Measurements from ENCODE around the gene ZMYND19.
"Not testable (repeated sequence)": the region's sequence is repeated elsewhere in the genome, so short reads cannot be mapped to it uniquely, and the experiment has no call there.

ZMYND19 gene

DNA sequence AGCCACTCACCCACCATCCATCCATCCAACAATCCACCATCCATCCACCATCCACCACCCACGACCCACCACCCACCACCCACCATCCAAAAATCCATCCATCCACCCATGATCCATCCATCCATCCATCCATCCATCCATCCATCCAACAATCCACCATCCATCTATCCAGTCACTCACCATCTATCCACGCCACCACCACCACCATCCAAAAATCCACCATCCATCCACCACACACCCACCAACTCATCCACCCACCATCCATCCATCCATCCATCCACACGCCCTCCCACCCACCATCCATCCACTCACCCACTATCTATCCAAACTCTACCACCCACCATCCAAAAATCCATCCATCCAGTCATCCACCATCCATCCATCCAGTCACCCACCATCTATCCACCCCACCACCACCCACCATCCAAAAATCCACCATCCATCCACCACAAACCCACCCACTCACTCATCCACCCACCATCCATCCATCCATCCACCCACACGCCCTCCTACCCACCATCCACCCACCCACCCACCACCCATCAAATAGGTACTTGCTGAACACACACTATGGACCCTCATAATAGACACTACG, 20.6 kb downstream of the ZMYND19 start (continued):
- no peak for TF ChIP-seq SP7 (tag by site-specific recombination; IDR thresholded peaks at IDR 0.05)
- no peak for TF ChIP-seq ZNF768 (tag by site-specific recombination; IDR thresholded peaks at IDR 0.05)
- no peak for TF ChIP-seq ZNF654 (tag by site-specific recombination; IDR thresholded peaks at IDR 0.05; ENCODE audit: low read depth)
- TF ChIP-seq ZNF530 (tag by site-specific recombination; IDR thresholded peaks at IDR 0.05; ENCODE audit: low read depth): no peak
- 0 out of 2 replicates have a peak, but pooled peaks have one; percentile 21 for TF ChIP-seq ZNF266 (tag by site-specific recombination; IDR thresholded peaks at IDR 0.05; ENCODE audit: low read depth)
- TF ChIP-seq ZNF366 (tag by site-specific recombination; conservative IDR thresholded peaks at IDR 0.05): peak; percentile 90
- no peak for TF ChIP-seq ZXDB (tag by site-specific recombination; IDR thresholded peaks at IDR 0.05)
- no peak for TF ChIP-seq ZNF473 (tag by site-specific recombination; IDR thresholded peaks at IDR 0.05)
- no peak for TF ChIP-seq ZFP37 (tag by site-specific recombination; IDR thresholded peaks at IDR 0.05)
- TF ChIP-seq, protein P1, sequence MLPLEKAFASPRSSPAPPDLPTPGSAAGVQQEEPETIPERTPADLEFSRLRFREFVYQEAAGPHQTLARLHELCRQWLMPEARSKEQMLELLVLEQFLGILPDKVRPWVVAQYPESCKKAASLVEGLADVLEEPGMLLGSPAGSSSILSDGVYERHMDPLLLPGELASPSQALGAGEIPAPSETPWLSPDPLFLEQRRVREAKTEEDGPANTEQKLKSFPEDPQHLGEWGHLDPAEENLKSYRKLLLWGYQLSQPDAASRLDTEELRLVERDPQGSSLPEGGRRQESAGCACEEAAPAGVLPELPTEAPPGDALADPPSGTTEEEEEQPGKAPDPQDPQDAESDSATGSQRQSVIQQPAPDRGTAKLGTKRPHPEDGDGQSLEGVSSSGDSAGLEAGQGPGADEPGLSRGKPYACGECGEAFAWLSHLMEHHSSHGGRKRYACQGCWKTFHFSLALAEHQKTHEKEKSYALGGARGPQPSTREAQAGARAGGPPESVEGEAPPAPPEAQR (tag by site-specific recombination; IDR thresholded peaks at IDR 0.05): no peak
- no peak for TF ChIP-seq ZNF19 (tag by site-specific recombination; IDR thresholded peaks at IDR 0.05; ENCODE audit: low read depth)

DNA sequence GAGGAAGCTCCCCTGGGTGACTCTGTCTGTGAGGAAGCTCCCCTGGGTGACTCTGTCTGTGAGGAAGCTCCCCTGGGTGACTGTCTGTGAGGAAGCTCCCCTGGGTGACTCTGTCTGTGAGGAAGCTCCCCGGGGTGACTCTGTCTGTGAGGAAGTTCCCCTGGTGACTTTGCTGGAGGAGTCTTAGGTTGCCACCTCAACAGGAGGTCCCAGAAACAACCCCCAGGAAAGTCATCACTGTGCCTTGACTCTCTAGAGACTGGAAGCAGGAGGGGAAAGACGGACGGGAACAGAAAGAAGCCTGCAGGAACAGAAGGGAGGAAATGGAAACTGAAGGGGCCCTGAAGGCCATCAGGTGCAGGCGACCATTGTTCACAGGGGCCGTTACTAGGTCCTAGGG, 21.9 kb downstream of the ZMYND19 start:
- peaks cover 10 to 45% of the 10 kb centered on the region in 2 experiments for H3K36me3 ChIP-seq (ENCODE audit: control insufficient read depth in 2 of 2, insufficient read depth in 1 of 2, low read length in 2 of 2)
- POLR2A ChIA-PET; H3K9me3 ChIP-seq (ENCODE audit: control insufficient read depth, insufficient read depth, low read depth, low read length); H3K4me1 ChIP-seq (ENCODE audit: control insufficient read depth, insufficient read depth, low read length); CTCF ChIA-PET; H3K27ac ChIP-seq (ENCODE audit: extremely low read depth, low read depth, low read length); H3K4me3 ChIP-seq (ENCODE audit: low read depth, low read length): not testable (repeated sequence)
- peak; percentile 68 for TF ChIP-seq GLIS1 (tag by site-specific recombination; IDR thresholded peaks at IDR 0.05)

DNA sequence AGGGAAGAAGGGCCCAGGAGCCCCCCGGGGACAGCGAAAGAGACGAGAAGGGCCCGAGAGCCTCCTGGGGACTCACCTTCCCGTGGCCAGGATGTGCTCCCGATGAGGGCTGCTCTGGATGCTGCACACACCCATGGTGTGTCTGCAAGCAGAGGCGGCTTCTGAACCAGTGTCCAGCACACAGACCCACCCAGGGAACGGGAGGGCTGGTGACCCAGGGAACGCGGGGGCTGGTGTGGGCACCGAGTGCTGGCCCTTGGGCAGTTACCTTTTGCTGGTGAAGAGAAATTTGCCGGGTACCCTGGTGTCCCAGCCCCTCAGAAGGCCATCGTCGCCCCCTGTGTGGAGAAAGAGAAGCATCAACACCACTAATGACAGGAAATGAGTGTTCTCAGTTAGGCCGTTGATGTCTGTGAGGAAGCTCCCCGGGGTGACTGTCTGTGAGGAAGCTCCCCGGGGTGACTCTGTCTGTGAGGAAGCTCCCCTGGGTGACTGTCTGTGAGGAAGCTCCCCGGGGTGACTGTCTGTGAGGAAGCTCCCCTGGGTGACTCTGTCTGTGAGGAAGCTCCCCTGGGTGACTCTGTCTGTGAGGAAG, 25.4 kb downstream of the ZMYND19 start:
- Histone ChIP-seq H3K36me3 (ENCODE audit: control insufficient read depth in 2 of 2, insufficient read depth in 1 of 2, low read length in 2 of 2) (peaks cover 12 to 53% of the 10 kb centered on the region in 2 experiments; a peak in 2 of 3 replicates), H3K4me3 (ENCODE audit: low read depth, low read length) (no peak overlapping the region), H3K27ac (ENCODE audit: extremely low read depth, low read depth, low read length) (no peak overlapping the region), H3K9me3 (ENCODE audit: control insufficient read depth, insufficient read depth, low read depth, low read length) (no peaks in the 10 kb centered on the region), H3K4me1 (ENCODE audit: control insufficient read depth, insufficient read depth, low read length) (no peaks in the 10 kb centered on the region)
- ChIA-PET CTCF (no interaction called here), POLR2A (interaction anchor here (0.7 kb wide), 1 partner anchor 102 kb away, joined by 3 read pairs; no protein-coding TSS in a partner anchor)
- TF ChIP-seq ZNF776 (tag by site-specific recombination; IDR thresholded peaks at IDR 0.05; ENCODE audit: borderline replicate concordance) (no peak), IKZF3 (tag by site-specific recombination; IDR thresholded peaks at IDR 0.05) (no peak), ZNF658 (tag by site-specific recombination; IDR thresholded peaks at IDR 0.05) (no peak), TCF7L2 (IDR thresholded peaks at IDR 0.05; ENCODE audit: borderline replicate concordance, low read depth, low read length) (no peak), ZNF677 (tag by site-specific recombination; IDR thresholded peaks at IDR 0.05) (no peak), ZNF704 (tag by site-specific recombination; IDR thresholded peaks at IDR 0.05) (no peak), ZNF777 (tag by site-specific recombination; IDR thresholded peaks at IDR 0.05; ENCODE audit: borderline replicate concordance) (no peak), MYNN (tag by site-specific recombination; IDR thresholded peaks at IDR 0.05; ENCODE audit: borderline replicate concordance) (no peak), ZNF585B (tag by site-specific recombination; IDR thresholded peaks at IDR 0.05) (no peak), ZNF121 (tag by site-specific recombination; IDR thresholded peaks at IDR 0.05) (no peak)
- TF ChIP-seq, protein P2, sequence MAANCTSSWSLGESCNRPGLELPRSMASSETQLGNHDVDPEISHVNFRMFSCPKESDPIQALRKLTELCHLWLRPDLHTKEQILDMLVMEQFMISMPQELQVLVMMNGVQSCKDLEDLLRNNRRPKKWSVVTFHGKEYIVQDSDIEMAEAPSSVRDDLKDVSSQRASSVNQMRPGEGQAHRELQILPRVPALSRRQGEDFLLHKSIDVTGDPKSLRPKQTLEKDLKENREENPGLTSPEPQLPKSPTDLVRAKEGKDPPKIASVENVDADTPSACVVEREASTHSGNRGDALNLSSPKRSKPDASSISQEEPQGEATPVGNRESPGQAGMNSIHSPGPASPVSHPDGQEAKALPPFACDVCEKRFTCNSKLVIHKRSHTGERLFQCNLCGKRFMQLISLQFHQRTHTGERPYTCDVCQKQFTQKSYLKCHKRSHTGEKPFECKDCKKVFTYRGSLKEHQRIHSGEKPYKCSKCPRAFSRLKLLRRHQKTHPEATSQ (tag by site-specific recombination; IDR thresholded peaks at IDR 0.05): no peak

All from HEK293 (cell line).